Psoas muscle (tissue), 8 donors: ENCODE results near the gene ACACA. TPM values are rescaled to one million over a fixed set of nuclear protein-coding genes. Genes with fewer than 3 reads are reported as not detected.
A peak's percentile ranks its signal among the peaks of the same experiment; 100 is the strongest.

ENCODE experiments used
- ATAC-seq, 4 donors: fragments of 200-7000 bp; cut with Tn5 transposase; one replicate each; pipeline ENCODE4 v1.9.1; 2020; ENCODE audit warnings: moderate library complexity in 3 of 4, mild to moderate bottlenecking in 2 of 4
- DNase-seq, 2 donors: peaks; one replicate each; pipeline ENCODE4 v3.0.0-alpha.2; 2020
- H3K27ac ChIP-seq: fragments of 200-600 bp; one replicate; pipeline ENCODE4 v1.8.0; 2022
- H3K27me3 ChIP-seq, 3 donors: fragments of 200-600 bp in 1 of 3; one replicate each; pipeline versions ENCODE4 v1.6.1 to v1.8.0; 2013 to 2022; ENCODE audit warnings: low read length in 2 of 3, mild to moderate bottlenecking in 2 of 3, moderate library complexity in 1 of 3; ENCODE audit not compliant: insufficient read depth in 3 of 3
- H3K36me3 ChIP-seq, 2 donors: fragments of 200-600 bp in 1 of 2; one replicate each; pipeline versions ENCODE4 v1.6.1 to v1.8.0; 2013 to 2022; ENCODE audit warnings: low read depth in 1 of 2, mild to moderate bottlenecking in 1 of 2, moderate library complexity in 1 of 2; ENCODE audit not compliant: insufficient read depth in 1 of 2
- H3K4me1 ChIP-seq: fragments of 200-600 bp; one replicate; pipeline ENCODE4 v1.8.0; 2022
- H3K4me3 ChIP-seq: fragments of 200-600 bp; one replicate; pipeline ENCODE4 v1.8.0; 2022; ENCODE audit warnings: mild to moderate bottlenecking
- H3K9me3 ChIP-seq: fragments of 200-600 bp; one replicate; pipeline ENCODE4 v1.8.0; 2022
- WGBS, 3 donors: extraction: QIAGEN DNeasy Blood & Tissue Kit; methylation state at CpG; one replicate each; pipeline versions ENCODE4 v1.1.6 to v1.1.7; 2013; 5-methylcytosine and 5-hydroxymethylcytosine counted together
- intact Hi-C, 2 donors: fragments of 100-400 bp; cut with DNase I; formaldehyde crosslinking; loops; one replicate each; pipeline versions ENCODE4 v1.11.0 to v1.14.2; 2022
- polyA plus RNA-seq, 3 donors: library from polyadenylated mRNA; stranded (reverse); fragments of 200-250 nt; gene quantifications; one replicate each; pipeline ENCODE4 v1.2.3, GENCODE V29; 2013
- total RNA-seq, 4 donors: library from RNA; stranded (reverse); fragmentation: NEBNext Ultra II Directional in 2 of 4; extraction: Animal tissue kit (Norgen Biotek cat#: 25700) in 2 of 4; gene quantifications; one replicate each; pipeline versions ENCODE4 v1.2.1 to v1.2.4, GENCODE V29; 2021 to 2023
- TF ChIP-seq, protein P1 (sequence below): fragments of 200-600 bp; IDR thresholded peaks from one replicate; pipeline ENCODE4 v1.8.0; 2022; ENCODE audit warnings: antibody characterized with exemption
- donor health status: healthy with polysubstance abuse.
- donor health status: DM: no; HTN: no; CAD: no; lungs with moderate emphysema.
- donor health status: Bipolar disorder and iron deficiency.
- donor health status: healthy.
- donor health status: DM: yes; HTN: yes; CAD: no.
- donor health status: DM: no; HTN: no; CAD: no.
- donor health status: DM: no; HTN: no; CAD: no.
- donor health status: DM: yes; HTN: yes; CAD: no.

Gene ACACA
- total and polyA plus RNA-seq, 7 donors = 7.2 to 42.6 (median 21.5) TPM

DNA sequence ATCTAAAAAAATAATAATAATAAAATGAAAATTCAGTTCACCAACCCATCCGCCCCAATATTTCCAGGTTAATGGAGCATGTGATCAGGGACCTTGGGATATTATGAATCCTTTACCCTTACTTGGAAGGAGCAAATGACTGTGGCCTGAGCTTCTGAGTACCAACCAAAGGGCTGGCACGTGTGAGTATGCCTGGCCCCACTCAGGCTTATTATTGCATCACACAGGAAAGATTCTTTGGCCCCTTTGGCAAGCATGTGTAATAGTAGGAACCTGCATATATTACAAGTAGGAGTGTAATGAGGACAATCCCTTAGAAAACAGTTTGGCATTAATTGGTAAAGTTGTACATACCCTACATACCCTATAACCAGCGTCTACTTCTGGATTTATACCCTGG is 38.1 kb downstream of the ACACA start:
- 68 to 77% (median 74%) methylated on average over 3 of the region's 3 CpGs for WGBS, 3 donors
- no peaks in the 10 kb centered on the region for H3K9me3 ChIP-seq
- TF ChIP-seq, protein P1, sequence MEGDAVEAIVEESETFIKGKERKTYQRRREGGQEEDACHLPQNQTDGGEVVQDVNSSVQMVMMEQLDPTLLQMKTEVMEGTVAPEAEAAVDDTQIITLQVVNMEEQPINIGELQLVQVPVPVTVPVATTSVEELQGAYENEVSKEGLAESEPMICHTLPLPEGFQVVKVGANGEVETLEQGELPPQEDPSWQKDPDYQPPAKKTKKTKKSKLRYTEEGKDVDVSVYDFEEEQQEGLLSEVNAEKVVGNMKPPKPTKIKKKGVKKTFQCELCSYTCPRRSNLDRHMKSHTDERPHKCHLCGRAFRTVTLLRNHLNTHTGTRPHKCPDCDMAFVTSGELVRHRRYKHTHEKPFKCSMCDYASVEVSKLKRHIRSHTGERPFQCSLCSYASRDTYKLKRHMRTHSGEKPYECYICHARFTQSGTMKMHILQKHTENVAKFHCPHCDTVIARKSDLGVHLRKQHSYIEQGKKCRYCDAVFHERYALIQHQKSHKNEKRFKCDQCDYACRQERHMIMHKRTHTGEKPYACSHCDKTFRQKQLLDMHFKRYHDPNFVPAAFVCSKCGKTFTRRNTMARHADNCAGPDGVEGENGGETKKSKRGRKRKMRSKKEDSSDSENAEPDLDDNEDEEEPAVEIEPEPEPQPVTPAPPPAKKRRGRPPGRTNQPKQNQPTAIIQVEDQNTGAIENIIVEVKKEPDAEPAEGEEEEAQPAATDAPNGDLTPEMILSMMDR = no peak
- no peak overlapping the region for H3K4me3 ChIP-seq
- intact Hi-C loops = no loop called here
- H3K36me3 ChIP-seq = no peaks in the 10 kb centered on the region
- H3K4me1 ChIP-seq = no peaks in the 10 kb centered on the region
- no peak overlapping the region for H3K27ac ChIP-seq
- DNase-seq (no peak), ATAC-seq (peak; percentile 30 to 62 (median 46))
- H3K27me3 ChIP-seq = no peaks in the 10 kb centered on the region

DNA sequence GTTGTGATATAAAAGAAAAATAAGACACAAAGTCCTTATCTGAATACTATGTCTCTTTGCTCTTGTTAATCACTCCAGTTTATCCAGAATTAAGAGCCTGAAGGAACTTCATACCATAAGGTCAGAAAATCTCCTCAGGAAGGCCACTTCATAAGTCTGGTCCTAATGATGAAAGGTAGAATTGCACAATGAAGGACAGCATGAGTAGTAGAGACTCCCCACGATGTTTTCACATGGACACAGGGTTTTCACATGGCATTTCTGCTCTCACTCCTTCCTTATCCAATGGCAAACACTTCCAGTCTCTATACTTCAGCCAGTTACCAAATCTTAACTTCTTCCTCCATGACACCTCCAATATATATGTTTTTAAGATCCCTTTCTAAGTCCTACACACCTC is 41.0 kb downstream of the ACACA start:
- 81 to 89% (median 82%) methylated on average over 1 of the region's 1 CpG for WGBS, 3 donors
- H3K4me3 ChIP-seq = no peak overlapping the region
- ATAC-seq (no peak), DNase-seq (no peak)
- H3K9me3 ChIP-seq = no peaks in the 10 kb centered on the region
- H3K27ac ChIP-seq = no peak overlapping the region
- no peaks in the 10 kb centered on the region for H3K4me1 ChIP-seq
- intact Hi-C loops = no loop called here
- H3K27me3 ChIP-seq = no peaks in the 10 kb centered on the region
- no peaks in the 10 kb centered on the region for H3K36me3 ChIP-seq
- TF ChIP-seq, protein P1 = no peak

DNA sequence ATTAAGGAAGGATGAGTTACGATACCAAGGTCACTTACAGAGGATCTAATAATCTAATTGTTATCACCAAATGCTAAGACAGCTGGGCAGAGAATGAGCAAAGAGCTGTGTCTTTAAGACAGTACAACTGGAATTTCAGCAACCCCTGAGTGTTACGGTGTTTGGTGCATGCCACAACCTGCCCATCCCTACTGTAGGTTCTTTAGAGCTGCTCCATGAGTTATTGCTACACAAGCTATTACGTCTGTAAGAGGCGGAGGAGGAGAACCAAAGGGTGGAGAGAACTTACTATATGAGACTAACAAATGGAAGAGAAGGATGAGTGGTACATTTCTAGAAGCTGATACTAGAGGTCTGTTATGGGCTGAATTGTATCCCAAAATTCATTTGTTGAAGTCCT is 45.1 kb downstream of the ACACA start:
- WGBS, 3 donors = 92 to 93% (median 93%) methylated on average over 4 of the region's 4 CpGs
- ATAC-seq (no peak), DNase-seq (no peak)
- Histone ChIP-seq H3K9me3 (no peaks in the 10 kb centered on the region), H3K36me3 (no peaks in the 10 kb centered on the region), H3K4me3 (no peak overlapping the region), H3K27me3 (no peaks in the 10 kb centered on the region), H3K4me1 (peaks cover 18% of the 10 kb centered on the region), H3K27ac (no peak overlapping the region)
- intact Hi-C loops = no loop called here
- TF ChIP-seq, protein P1 = no peak

DNA sequence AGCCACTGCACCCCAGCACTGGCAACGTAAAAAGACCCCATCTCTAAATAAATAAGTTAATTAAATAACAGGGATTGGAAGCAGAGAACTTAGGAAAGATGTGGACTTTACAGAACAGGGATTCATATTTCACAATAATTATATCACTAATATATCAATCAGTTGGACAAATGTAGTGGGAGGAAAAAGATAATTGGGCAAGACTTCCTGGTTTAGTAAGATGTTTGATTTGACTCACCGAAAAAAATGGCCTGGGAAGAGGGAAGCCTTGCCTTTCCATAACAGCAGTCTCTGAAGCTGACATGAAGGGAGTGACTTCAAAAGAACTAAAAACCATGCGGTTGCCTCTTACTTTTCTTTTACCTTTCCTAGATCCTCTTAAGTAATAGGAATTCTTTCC is 46.0 kb downstream of the ACACA start:
- DNase-seq = no peak
- H3K4me1 ChIP-seq = peaks cover 18% of the 10 kb centered on the region
- peak overlapping the region; percentile 90 for H3K27ac ChIP-seq
- intact Hi-C loops = no loop called here
- TF ChIP-seq, protein P1 = no peak
- H3K27me3 ChIP-seq = no peaks in the 10 kb centered on the region
- 84 to 93% (median 91%) methylated on average over 3 of the region's 3 CpGs for WGBS, 3 donors
- no peaks in the 10 kb centered on the region for H3K36me3 ChIP-seq
- no peak for ATAC-seq
- H3K4me3 ChIP-seq = no peak overlapping the region
- H3K9me3 ChIP-seq = no peaks in the 10 kb centered on the region

DNA sequence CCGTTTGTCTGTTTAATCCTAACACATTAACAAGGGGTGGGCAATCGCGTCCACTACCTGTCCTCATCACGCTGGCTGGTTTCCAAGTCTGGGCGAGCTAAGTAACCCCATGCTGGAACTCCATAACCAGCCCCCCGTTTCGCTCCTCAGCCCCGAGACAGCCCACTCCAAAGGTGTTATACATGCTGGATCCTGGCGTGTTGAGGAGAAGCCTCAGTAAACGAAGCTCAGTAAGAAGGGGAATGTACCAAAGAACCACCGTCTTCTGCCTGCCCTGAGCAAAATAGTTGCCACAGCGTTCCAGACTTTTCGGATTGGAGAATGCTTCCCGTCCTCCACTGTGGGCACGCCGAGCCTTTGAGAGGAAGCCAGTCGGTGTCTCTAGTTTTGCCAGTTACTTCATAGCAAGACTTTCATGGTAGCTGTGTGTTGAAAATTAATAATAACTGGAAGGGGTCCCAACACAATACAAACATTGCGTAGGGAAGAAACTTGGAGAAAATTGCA is 46.9 kb downstream of the ACACA start:
- WGBS, 3 donors = 4 to 7% (median 5%) methylated on average over 18 of the region's 18 CpGs
- Histone ChIP-seq H3K9me3 (no peaks in the 10 kb centered on the region), H3K4me1 (peaks cover 18% of the 10 kb centered on the region), H3K36me3 (no peaks in the 10 kb centered on the region), H3K27ac (peak overlapping the region; percentile 90), H3K4me3 (peak overlapping the region; percentile 86), H3K27me3 (no peaks in the 10 kb centered on the region)
- DNase-seq = no peak
- TF ChIP-seq, protein P1 = no peak
- peak in 2 of 4 donors; percentile 4 to 5 for ATAC-seq
- intact Hi-C loops = loop anchor here (5.0 kb wide), 1 partner anchor 48 kb away; the partner anchor contains the start of genes ACACA (in 2 of the 2) and TADA2A (in 2 of the 2)
